Loucy (cell line): ENCODE measurements around the gene NFKB2.

ENCODE experiments used
- H2AFZ ChIP-seq: fragments of 200-600 bp; sonication (generic); 2 replicates; pipeline ENCODE4 v1.6.0; 2016; ENCODE audit warnings: antibody characterized with exemption, mild to moderate bottlenecking, low read length, moderate library complexity
- H3F3A ChIP-seq: fragments of 200-600 bp; 2 replicates; pipeline ENCODE4 v1.6.0; 2016; ENCODE audit warnings: antibody characterized with exemption, low read depth, mild to moderate bottlenecking
- H3K27me3 ChIP-seq: fragments of 200-600 bp; sonication (generic); 2 replicates; pipeline ENCODE4 v1.6.1; 2014; ENCODE audit warnings: low read length, mild to moderate bottlenecking; ENCODE audit not compliant: insufficient read depth, poor library complexity, severe bottlenecking
- H3K36me3 ChIP-seq: fragments of 200-600 bp; sonication (generic); 2 replicates; pipeline ENCODE4 v1.6.1; 2016; ENCODE audit warnings: low read length; ENCODE audit not compliant: insufficient read depth
- H3K4me1 ChIP-seq: fragments of 200-600 bp; sonication (generic); 2 replicates; pipeline ENCODE4 v1.5.1; 2014; ENCODE audit warnings: low read length, mild to moderate bottlenecking; ENCODE audit not compliant: insufficient read depth, poor library complexity, severe bottlenecking
- H3K4me2 ChIP-seq: fragments of 200-600 bp; sonication (generic); 2 replicates; pipeline ENCODE4 v1.6.0; 2014; ENCODE audit warnings: antibody characterized with exemption, low read length, low read depth, mild to moderate bottlenecking; ENCODE audit not compliant: poor library complexity, severe bottlenecking
- H3K4me3 ChIP-seq: fragments of 200-600 bp; sonication (generic); 2 replicates; pipeline ENCODE4 v1.5.1; 2014; ENCODE audit warnings: low read length, mild to moderate bottlenecking, mixed read lengths; ENCODE audit not compliant: poor library complexity, severe bottlenecking
- H3K79me2 ChIP-seq: fragments of 200-600 bp; sonication (generic); 2 replicates; pipeline ENCODE4 v1.6.1; 2014; ENCODE audit warnings: low read length; ENCODE audit not compliant: insufficient read depth
- H3K9ac ChIP-seq: fragments of 200-600 bp; sonication (generic); 2 replicates; pipeline ENCODE4 v1.6.0; 2014; ENCODE audit warnings: mild to moderate bottlenecking, low read depth, low read length, moderate library complexity; ENCODE audit not compliant: poor library complexity, severe bottlenecking
- H3K9me2 ChIP-seq: fragments of 200-600 bp; sonication (generic); replicated peaks from 2 replicates; pipeline ENCODE4 v1.6.1; 2016; ENCODE audit warnings: low read depth, low read length, mixed read lengths
- H3K9me3 ChIP-seq: fragments of 200-600 bp; sonication (generic); 2 replicates; pipeline ENCODE4 v1.6.1; 2014; ENCODE audit warnings: mild to moderate bottlenecking, antibody characterized with exemption, low read length, low read depth; ENCODE audit not compliant: insufficient read depth
- H4K20me1 ChIP-seq: fragments of 200-600 bp; sonication (generic); 2 replicates; pipeline ENCODE4 v1.6.0; 2014; ENCODE audit warnings: antibody characterized with exemption, low read length, mild to moderate bottlenecking; ENCODE audit not compliant: insufficient read depth, poor library complexity, severe bottlenecking
- CTCF ChIP-seq: fragments of 200-600 bp; sonication (generic); conservative IDR thresholded peaks from 2 replicates; pipeline ENCODE4 v1.5.1; 2014; ENCODE audit warnings: mild to moderate bottlenecking, antibody characterized with exemption, low read length
- EZH2phosphoT487 ChIP-seq: fragments of 200-600 bp; IDR thresholded peaks from 2 replicates; pipeline ENCODE4 v1.6.1; 2018; ENCODE audit warnings: antibody characterized with exemption, mild to moderate bottlenecking, moderate library complexity, borderline replicate concordance

Gene NFKB2

DNA sequence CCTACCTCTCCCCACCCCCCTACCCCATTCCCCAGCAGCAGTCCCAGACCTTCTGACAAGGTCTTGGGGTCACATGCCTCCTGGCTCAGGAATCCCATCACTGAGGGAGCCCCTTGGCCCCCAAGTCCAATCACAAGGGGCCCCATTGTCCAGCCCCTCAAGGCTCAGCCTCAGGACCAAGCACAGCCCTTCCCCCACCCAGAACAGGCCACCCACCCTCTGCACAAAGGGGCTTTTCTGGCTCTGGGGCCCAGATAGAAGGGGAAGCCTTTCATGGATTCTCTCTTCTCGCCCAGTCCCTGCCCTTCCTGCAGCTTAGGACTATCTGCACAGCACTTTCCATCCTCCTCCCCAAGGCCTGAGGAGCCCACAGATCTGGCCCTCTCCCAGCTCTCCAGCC lies 29.9 kb downstream of the NFKB2 start:
- no peaks in the 10 kb centered on the region for H3F3A ChIP-seq
- no peaks in the 10 kb centered on the region for H4K20me1 ChIP-seq
- no peak overlapping the region for H3K9ac ChIP-seq
- peaks cover 13% of the 10 kb centered on the region for H3K4me1 ChIP-seq
- H3K27me3 ChIP-seq = no peaks in the 10 kb centered on the region
- no peaks in the 10 kb centered on the region for H3K9me3 ChIP-seq
- H3K79me2 ChIP-seq = peaks cover 20% of the 10 kb centered on the region
- no peaks in the 10 kb centered on the region for H3K9me2 ChIP-seq
- TF ChIP-seq EZH2phosphoT487 (no peak), CTCF (no peak)
- H3K4me2 ChIP-seq = no peak overlapping the region
- no peak overlapping the region for H2AFZ ChIP-seq
- no peak overlapping the region for H3K4me3 ChIP-seq
- H3K36me3 ChIP-seq = no peaks in the 10 kb centered on the region; the same call in 1 of the 2 replicates

GRCh38 chr10:102426803-102427287 lies 31.3 kb downstream of the NFKB2 start:
- no peak overlapping the region for H3K4me2 ChIP-seq

GRCh38 chr10:102429468-102429867 lies 34.0 kb downstream of the NFKB2 start:
- no peak for TF ChIP-seq EZH2phosphoT487
- TF ChIP-seq CTCF = no peak
- Histone ChIP-seq H3K4me1 (peaks cover 6% of the 10 kb centered on the region), H3K9ac (no peak overlapping the region)

More at GRCh38 chr10:102426803-102427287, 31.3 kb downstream of the NFKB2 start:
- Histone ChIP-seq H3K27me3 (no peaks in the 10 kb centered on the region), H3K9ac (no peak overlapping the region), H3K4me3 (no peak overlapping the region), H3K79me2 (peaks cover 27% of the 10 kb centered on the region), H3K9me3 (no peaks in the 10 kb centered on the region), H3K4me1 (peaks cover 13% of the 10 kb centered on the region), H2AFZ (no peak overlapping the region), H3F3A (no peaks in the 10 kb centered on the region), H3K9me2 (no peaks in the 10 kb centered on the region), H4K20me1 (no peaks in the 10 kb centered on the region), H3K36me3 (no peaks in the 10 kb centered on the region; the same call in 1 of the 2 replicates)
- no peak for TF ChIP-seq EZH2phosphoT487
- TF ChIP-seq CTCF = no peak

More at GRCh38 chr10:102429468-102429867, 34.0 kb downstream of the NFKB2 start:
- H3K9me3 ChIP-seq = no peaks in the 10 kb centered on the region
- H4K20me1 ChIP-seq = no peaks in the 10 kb centered on the region
- H3K36me3 ChIP-seq = no peaks in the 10 kb centered on the region
- no peaks in the 10 kb centered on the region for H3K27me3 ChIP-seq
- H3F3A ChIP-seq = no peaks in the 10 kb centered on the region
- no peak overlapping the region for H3K4me3 ChIP-seq
- no peaks in the 10 kb centered on the region for H3K9me2 ChIP-seq
- H3K79me2 ChIP-seq = peaks cover 18% of the 10 kb centered on the region
- H3K4me2 ChIP-seq = no peak overlapping the region
- H2AFZ ChIP-seq = no peak overlapping the region
